Astrocyte of the hippocampus (primary cell): ENCODE measurements around the gene FAM163B.

Source experiments
- DNase-seq: peaks from one replicate; pipeline ENCODE4 v3.0.0; 2011; ENCODE audit warnings: low read depth, low spot score

The FAM163B gene

DNA sequence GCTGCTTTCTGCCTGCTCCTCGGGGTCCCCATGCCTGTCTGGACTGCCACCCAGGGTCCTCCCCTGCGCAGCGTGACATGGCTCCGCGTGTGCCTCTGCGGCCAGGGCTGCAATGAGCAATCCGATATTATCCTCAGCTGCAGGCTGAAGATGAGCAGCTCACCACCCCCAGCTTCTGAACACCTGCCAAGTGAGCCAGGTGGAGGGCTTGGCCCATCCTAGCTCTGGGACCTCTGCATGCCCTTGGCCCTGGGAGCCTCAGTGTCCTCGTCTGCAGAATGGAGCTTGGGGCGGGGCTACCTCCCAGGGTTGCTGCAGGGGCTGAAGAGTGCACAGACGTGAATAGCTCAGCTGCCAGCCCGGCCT is 80.3 kb downstream of the FAM163B start:
- no peak for DNase-seq

DNA sequence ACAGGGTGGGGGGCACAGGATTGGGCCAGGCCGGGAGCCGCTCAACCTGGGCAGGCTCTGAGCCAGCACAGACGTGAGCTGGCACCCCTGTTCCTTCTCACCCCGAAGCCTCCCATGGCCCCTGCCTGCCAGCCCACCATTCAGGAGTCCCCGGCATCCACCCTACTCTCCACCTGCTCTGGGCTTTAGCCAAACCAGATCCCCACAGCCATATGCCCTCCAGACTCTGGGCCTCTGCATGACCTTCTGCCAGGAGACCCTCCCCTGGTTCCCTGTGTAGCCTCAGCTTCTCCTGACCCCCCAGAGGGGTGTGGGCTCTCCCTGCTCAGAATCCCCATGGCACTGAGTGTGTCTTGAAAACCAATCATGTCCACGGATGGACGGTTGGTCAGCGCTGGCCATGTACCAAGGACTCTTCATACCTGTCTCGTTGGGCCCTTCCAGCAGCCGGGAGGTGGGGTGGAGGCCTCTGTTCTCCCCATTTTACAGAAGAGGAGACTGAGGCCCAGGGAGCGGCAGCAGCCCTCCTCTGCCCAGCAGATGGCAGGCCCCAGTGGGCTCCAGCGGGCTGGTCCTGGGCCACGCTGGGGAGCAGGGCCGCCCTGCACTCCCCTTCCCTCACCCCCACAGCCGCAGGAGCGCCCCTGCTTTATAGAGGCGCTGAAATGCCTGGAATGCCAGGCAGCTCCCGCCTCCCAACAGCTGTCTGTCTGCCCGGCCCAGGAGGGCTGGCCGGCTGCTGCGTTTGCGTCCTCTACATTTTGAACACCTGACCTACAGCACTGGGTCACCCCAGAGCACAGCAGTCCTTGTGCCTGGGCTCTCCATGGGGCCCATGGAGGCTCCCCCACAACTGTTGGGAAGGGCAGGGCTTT is 81.0 kb downstream of the FAM163B start:
- DNase-seq = no peak

GRCh38 chr9:133527444-133527920 is 81.7 kb downstream of the FAM163B start:
- no peak for DNase-seq
